Esophagus (tissue), 2 donors: ENCODE measurements around the gene TMEM203. TPM values are rescaled to one million over a fixed set of nuclear protein-coding genes. Genes with fewer than 3 reads are reported as not detected.
A peak's percentile ranks its signal among the peaks of the same experiment; 100 is the strongest.

ENCODE experiments used
- H3K27ac ChIP-seq, 2 donors: one replicate each; pipeline ENCODE4 v1.5.1; 2013; ENCODE audit warnings: low read depth in 2 of 2, mild to moderate bottlenecking in 2 of 2, inconsistent platforms in 1 of 2, low read length in 1 of 2, moderate library complexity in 1 of 2
- H3K27me3 ChIP-seq, 2 donors: one replicate each; pipeline ENCODE4 v1.6.1; 2013; ENCODE audit warnings: low read length in 2 of 2, control low read depth in 1 of 2, mild to moderate bottlenecking in 1 of 2; ENCODE audit not compliant: insufficient read depth in 2 of 2, control insufficient read depth in 1 of 2
- H3K36me3 ChIP-seq, 2 donors: one replicate each; pipeline ENCODE4 v1.6.1; 2013; ENCODE audit warnings: low read length in 1 of 2; ENCODE audit not compliant: control insufficient read depth in 2 of 2, insufficient read depth in 2 of 2
- H3K4me1 ChIP-seq, 2 donors: one replicate each; pipeline ENCODE4 v1.6.1; 2013; ENCODE audit warnings: low read length in 1 of 2; ENCODE audit not compliant: control insufficient read depth in 2 of 2, insufficient read depth in 2 of 2
- H3K4me3 ChIP-seq, 2 donors: one replicate each; pipeline ENCODE4 v1.5.1; 2013; ENCODE audit warnings: low read length in 2 of 2, mild to moderate bottlenecking in 2 of 2, low read depth in 1 of 2, moderate library complexity in 1 of 2
- H3K9me3 ChIP-seq, 2 donors: one replicate each; pipeline ENCODE4 v1.6.1; 2013; ENCODE audit warnings: mild to moderate bottlenecking in 2 of 2, low read depth in 1 of 2, low read length in 1 of 2, moderate library complexity in 1 of 2; ENCODE audit not compliant: control insufficient read depth in 2 of 2, insufficient read depth in 1 of 2
- WGBS, 2 donors: extraction: QIAGEN DNeasy Blood & Tissue Kit; methylation state at CpG; one replicate each; pipeline ENCODE4 v1.1.7; 2013; 5-methylcytosine and 5-hydroxymethylcytosine counted together
- polyA plus RNA-seq, 2 donors: library from polyadenylated mRNA; stranded (reverse); fragments of 200-250 nt; gene quantifications; one replicate each; pipeline ENCODE4 v1.2.3, GENCODE V29; 2013
- donor health status: healthy with polysubstance abuse.
- donor health status: Bipolar disorder and iron deficiency.

The TMEM203 gene
- polyA plus RNA-seq, 2 donors, result 21.6 to 27.5 TPM

- Histone ChIP-seq H3K4me3 (peak overlapping the region; percentile 37 to 41), H3K27me3 (peaks cover 8 to 41% of the 10 kb centered on the region in 2 donors), H3K36me3 (no peaks in the 10 kb centered on the region), H3K9me3 (peaks cover 0 to 3% of the 10 kb centered on the region in 2 donors), H3K4me1 (peaks cover 14 to 43% of the 10 kb centered on the region in 2 donors), H3K27ac (no peak overlapping the region)
- WGBS, 2 donors, result 1% methylated on average over 71 to 124 of the region's 124 CpGs
These were observed 36.3 kb downstream of the TMEM203 start for GRCh38 chr9:137168904-137169856.

GRCh38 chr9:137168573-137168903, 36.9 kb downstream of the TMEM203 start:
- H3K4me1 ChIP-seq, result peaks cover 12 to 37% of the 10 kb centered on the region in 2 donors
- H3K36me3 ChIP-seq, result no peaks in the 10 kb centered on the region
- H3K9me3 ChIP-seq, result peaks cover 0 to 3% of the 10 kb centered on the region in 2 donors
- H3K27ac ChIP-seq, result no peak overlapping the region
- H3K4me3 ChIP-seq, result peak overlapping the region; percentile 37 to 41
- peaks cover 11 to 46% of the 10 kb centered on the region in 2 donors for H3K27me3 ChIP-seq
- WGBS, 2 donors, result 0 to 1% methylated on average over 31 to 36 of the region's 36 CpGs

GRCh38 chr9:137167747-137168572, 37.5 kb downstream of the TMEM203 start:
- H3K27ac ChIP-seq, result no peak overlapping the region
- WGBS, 2 donors, result 4 to 7% methylated on average over 43 to 57 of the region's 57 CpGs
- H3K9me3 ChIP-seq, result peaks cover 0 to 3% of the 10 kb centered on the region in 2 donors
- H3K36me3 ChIP-seq, result no peaks in the 10 kb centered on the region
- H3K27me3 ChIP-seq, result peaks cover 11 to 49% of the 10 kb centered on the region in 2 donors
- peak overlapping the region in 1 of 2 donors; percentile 37 for H3K4me3 ChIP-seq
- peaks cover 12 to 35% of the 10 kb centered on the region in 2 donors for H3K4me1 ChIP-seq

GRCh38 chr9:137167277-137167746, 38.1 kb downstream of the TMEM203 start:
- 16 to 22% methylated on average over 31 to 44 of the region's 44 CpGs for WGBS, 2 donors
- peaks cover 12 to 29% of the 10 kb centered on the region in 2 donors for H3K4me1 ChIP-seq
- no peak overlapping the region for H3K27ac ChIP-seq
- H3K9me3 ChIP-seq, result peaks cover 0 to 3% of the 10 kb centered on the region in 2 donors
- H3K36me3 ChIP-seq, result no peaks in the 10 kb centered on the region
- no peak overlapping the region for H3K4me3 ChIP-seq
- H3K27me3 ChIP-seq, result peaks cover 11 to 49% of the 10 kb centered on the region in 2 donors

- WGBS, 2 donors, result 63 to 77% methylated on average over 20 to 22 of the region's 22 CpGs
- Histone ChIP-seq H3K4me1 (peaks cover 13 to 23% of the 10 kb centered on the region in 2 donors), H3K36me3 (no peaks in the 10 kb centered on the region), H3K27ac (no peak overlapping the region), H3K9me3 (peaks cover 0 to 3% of the 10 kb centered on the region in 2 donors), H3K4me3 (no peak overlapping the region), H3K27me3 (peaks cover 11 to 55% of the 10 kb centered on the region in 2 donors)
These were observed 38.8 kb downstream of the TMEM203 start for GRCh38 chr9:137166380-137167229.

- Histone ChIP-seq H3K9me3 (peaks cover 0 to 3% of the 10 kb centered on the region in 2 donors), H3K27ac (no peak overlapping the region), H3K4me1 (peaks cover 13 to 23% of the 10 kb centered on the region in 2 donors), H3K4me3 (no peak overlapping the region), H3K36me3 (no peaks in the 10 kb centered on the region), H3K27me3 (peaks cover 11 to 56% of the 10 kb centered on the region in 2 donors)
- WGBS, 2 donors, result 81 to 82% methylated on average over 32 of the region's 32 CpGs
These were observed 40.1 kb downstream of the TMEM203 start for GRCh38 chr9:137165250-137165836.

- Histone ChIP-seq H3K27ac (no peak overlapping the region), H3K36me3 (no peaks in the 10 kb centered on the region), H3K9me3 (peaks cover 0 to 3% of the 10 kb centered on the region in 2 donors), H3K4me3 (no peak overlapping the region), H3K4me1 (peaks cover 11 to 16% of the 10 kb centered on the region in 2 donors), H3K27me3 (peaks cover 11 to 50% of the 10 kb centered on the region in 2 donors)
- WGBS, 2 donors, result 68 to 74% methylated on average over 32 to 34 of the region's 34 CpGs
These were observed 40.8 kb downstream of the TMEM203 start for GRCh38 chr9:137164370-137165249.

- peaks cover 11 to 47% of the 10 kb centered on the region in 2 donors for H3K27me3 ChIP-seq
- WGBS, 2 donors, result 82 to 84% methylated on average over 18 to 22 of the region's 22 CpGs
These were observed 41.6 kb downstream of the TMEM203 start for GRCh38 chr9:137163805-137164204.

More at GRCh38 chr9:137163805-137164204, 41.6 kb downstream of the TMEM203 start:
- Histone ChIP-seq H3K9me3 (no peaks in the 10 kb centered on the region), H3K27ac (no peak overlapping the region), H3K4me3 (no peak overlapping the region), H3K4me1 (peaks cover 8 to 10% of the 10 kb centered on the region in 2 donors), H3K36me3 (no peaks in the 10 kb centered on the region)
